NCI-H1105 (cell line): ENCODE measurements around the gene GNPTG.
A peak's percentile ranks its signal among the peaks of the same experiment; 100 is the strongest.

ENCODE experiments used
- DNase-seq: peaks from one replicate; lab custom pipeline; 2025; lab: John Stamatoyannopoulos, UW

GNPTG gene

DNA sequence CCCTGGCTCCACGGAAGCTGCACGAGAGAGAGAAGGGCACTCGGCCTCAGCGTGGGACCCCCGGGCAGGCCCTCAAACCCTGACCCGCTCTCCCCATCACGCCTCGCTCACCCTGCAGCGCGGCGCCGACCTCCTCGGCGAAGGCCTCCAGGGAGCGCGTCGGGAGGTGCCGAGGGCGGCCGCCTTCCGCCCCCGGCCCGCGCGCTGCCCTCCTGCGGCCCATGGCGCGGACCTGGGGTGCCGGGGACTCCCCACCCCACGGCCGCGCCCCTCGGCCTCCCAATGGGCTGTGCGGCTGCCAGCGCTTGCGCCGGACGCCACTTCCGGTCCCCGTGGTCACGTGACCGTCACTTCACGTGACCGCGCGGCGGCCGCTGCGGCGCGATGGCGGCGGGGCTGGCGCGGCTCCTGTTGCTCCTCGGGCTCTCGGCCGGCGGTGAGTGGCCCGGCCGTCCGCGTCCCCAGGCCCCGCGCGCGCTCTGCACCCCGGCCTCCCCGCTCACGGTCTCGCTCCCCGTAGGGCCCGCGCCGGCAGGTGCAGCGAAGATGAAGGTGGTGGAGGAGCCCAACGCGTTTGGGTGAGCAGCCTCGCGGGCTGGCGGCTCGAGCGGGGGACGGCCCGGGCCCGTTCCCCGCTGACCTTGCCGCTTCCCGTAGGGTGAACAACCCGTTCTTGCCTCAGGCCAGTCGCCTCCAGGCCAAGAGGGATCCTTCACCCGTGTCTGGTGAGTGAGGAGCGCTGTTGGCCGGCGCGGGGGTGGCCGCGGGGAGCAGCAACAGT, at the start of gene GNPTG, which contains the start of gene TSR3:
TSS of gene GNPTG (plus strand) at position 350 of the 781 bp plus-strand sequence. CDS start at position 385, 35 bp downstream.
TSS of gene TSR3 (minus strand) at position 297 of the 781 bp plus-strand sequence. CDS start at position 223, 74 bp downstream.
- peak; percentile 52 for DNase-seq

DNA sequence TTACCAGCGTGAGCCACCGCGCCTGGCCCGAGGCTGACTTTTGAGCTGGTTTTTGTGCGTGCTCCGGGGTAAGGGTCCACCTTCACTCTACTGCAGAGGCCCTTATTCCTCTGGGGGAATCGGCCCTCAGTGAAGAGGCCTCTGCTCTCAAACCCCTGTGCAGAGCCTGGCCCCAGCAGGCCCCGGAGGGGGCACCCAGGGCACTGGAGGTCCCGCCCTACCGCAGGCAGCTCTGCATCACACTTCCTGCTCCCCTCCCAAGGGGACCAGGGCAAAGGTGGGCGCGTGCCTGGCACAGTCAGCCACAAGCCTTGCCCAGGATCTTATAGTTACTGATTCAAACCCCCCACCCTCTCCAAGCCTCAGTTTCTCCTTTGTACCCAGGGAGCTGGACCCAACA, 45.9 kb upstream of the GNPTG start:
- no peak for DNase-seq

DNA sequence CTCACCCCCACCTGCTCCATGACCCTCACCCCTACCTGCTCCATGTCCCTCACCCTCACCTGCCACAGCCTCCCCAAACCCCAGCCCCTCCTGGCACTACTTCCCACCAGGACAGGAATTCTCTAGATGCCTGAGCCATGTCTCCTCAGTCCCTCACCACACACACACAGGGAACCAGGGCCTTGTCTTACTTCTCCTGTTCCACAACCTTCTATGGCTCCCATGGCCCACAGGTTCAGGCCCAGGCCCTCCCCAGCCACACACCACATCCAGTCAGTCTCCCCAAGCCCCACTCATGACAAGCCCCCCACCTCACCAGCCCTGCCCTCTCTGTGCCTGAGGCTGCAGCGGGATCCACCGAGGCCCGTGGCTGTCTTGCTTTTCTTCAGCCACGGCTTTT, 45.4 kb upstream of the GNPTG start:
- DNase-seq = no peak

DNA sequence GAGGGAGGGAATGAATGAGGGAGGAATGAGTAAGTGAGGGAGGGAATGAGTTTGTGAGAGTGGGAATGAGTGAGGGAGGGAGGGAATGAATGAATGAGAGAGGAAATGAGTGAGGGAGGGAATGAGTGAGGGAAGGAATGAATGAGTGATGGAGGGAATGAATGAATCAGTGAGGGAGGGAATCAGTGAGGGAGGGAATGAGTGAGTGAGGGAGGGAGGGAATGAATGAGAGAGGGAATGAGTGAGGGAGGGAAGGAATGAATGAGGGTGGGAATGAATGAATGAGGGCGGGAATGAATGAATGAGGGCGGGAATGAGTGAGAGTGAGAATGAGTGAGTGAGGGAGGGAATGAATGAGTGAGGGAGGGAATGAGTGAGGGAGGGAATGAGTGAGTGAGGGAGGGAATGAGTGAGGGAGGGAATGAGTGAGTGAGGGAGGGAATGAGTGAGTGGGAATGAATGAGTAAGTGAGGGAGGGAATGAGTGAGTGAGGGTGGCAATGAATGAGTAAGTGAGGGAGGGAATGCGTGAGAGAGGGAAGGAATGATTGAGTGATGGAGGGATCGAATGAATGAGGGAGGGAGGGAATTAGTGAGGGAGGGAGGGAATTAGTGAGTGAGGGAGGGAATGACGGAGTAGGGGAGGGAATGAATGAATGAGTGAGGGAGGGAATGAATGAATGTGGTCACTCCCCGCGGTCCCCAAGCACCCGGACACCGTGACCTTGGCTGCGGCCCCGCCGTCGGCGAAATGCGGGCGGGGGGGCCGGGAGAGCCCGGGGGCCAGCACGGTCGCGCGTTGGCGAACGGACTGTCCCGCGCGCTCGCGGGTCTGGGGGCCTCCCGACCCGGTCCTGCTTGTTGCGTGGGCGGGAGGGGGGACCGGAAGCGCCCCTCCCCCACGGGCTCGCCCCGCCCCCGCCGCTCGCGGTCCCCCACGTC, 43.4 kb upstream of the GNPTG start:
- DNase-seq = no peak

DNA sequence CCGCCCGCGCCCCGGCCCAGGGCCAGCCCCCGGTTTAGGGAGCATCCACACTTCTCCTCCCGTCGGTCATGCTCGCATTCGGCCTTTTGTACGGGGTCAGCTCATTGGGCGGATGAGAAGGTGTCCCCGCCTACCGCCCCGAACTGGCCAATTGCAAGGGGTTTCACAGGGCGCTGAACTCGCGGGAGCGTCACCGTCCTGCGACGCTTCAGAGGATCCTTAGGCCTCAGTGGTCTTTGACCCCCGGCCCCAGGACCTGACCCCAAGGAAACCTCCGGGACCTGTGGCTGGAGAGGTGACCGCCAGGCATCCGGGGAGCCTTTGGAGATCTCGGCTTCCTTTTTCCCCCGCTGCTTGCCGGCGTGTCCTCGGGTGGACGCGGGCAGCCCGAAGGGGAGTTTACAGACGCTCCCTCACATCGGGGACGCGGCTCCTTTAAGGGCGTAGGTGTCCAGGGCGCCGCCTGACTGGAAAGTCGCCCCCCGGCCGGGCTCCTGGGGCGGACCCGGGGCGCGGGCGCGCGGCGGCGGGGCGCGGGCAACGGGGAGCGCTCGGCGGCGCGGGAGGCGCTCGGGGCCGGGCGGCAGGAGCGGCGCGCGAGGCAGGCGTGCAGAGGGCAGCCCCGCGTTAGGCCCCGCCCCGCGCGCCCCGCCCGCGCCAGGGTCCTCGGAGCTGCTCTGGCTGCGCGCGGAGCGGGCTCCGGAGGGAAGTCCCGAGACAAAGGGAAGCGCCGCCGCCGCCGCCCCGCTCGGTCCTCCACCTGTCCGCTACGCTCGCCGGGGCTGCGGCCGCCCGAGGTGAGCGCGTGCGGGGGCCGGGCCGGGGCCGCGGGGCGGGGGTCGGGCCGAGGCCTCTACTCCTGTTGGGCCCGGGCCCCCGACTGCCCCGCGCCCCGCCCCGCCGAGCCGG, 42.5 kb upstream of the GNPTG start, which contains the start of gene UBE2I:
TSS of gene UBE2I (plus strand) at position 660 of the 909 bp plus-strand sequence. CDS start 4,395 bp downstream, outside the sequence.
- DNase-seq = peak; percentile 84

DNA sequence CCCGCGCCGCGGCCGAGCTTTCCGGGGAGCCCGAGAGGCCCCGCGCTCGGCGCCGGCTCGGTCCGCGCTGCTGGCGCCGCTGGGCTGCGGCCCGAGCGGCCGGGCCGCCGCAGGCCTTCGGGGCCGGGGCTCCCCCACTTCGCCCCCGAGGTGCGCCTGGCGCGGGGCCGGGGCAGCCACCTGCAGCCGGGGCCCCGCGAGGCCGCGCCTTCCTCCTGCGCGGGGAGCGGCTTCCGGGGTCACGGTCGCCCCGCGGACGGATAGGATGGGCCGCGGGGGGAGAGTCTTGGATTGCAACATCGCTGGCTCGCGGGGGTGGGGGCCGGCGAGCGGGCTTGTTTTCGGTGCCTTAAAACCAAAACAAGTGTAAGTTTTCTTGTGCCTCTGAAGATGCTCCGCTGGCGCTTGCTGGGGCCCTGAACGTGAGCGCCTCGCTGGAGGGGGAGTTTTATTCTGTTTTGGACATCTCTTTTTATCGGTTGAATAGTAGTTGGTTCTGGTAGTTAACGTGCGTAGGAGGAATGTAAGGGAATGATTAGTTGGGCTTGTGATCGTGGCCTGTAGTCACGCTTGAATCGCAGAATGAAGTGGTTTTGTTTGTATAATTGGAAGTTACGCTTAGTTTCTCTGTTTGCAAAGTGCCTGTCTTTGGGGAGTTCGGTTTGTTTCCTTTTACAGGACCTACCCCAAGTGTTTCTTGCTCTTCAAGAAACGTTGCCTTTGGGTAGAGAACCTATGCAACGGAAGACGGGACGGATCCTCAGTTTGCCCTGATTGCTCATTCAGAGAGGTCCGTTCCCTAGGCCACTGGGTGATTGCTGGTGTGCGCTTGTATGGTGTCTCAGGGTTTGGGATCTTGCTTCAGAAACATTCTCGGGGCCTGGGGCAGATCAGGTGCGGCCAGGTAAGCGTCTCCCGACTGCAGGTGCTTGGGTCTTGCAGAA, 41.6 kb upstream of the GNPTG start:
- DNase-seq = no peak

DNA sequence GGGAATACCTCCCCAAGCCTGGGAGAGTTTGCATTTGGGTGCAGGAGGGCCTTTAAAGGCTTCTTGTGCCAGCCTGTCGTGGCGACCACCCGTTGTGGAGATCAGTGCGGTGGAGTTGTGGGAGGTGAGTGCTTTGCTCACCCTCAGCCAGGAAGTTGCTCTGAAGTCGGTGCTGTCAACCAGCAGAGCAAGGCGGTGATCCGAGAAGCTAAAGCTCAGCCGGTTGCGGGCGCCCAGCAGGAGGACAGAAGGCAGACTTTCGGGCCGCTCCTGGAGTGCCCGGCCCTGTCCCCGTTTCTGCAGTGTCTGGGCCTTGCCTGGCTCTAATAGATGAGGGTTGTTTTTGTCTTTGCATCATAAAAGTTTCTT, 40.9 kb upstream of the GNPTG start:
- no peak for DNase-seq

DNA sequence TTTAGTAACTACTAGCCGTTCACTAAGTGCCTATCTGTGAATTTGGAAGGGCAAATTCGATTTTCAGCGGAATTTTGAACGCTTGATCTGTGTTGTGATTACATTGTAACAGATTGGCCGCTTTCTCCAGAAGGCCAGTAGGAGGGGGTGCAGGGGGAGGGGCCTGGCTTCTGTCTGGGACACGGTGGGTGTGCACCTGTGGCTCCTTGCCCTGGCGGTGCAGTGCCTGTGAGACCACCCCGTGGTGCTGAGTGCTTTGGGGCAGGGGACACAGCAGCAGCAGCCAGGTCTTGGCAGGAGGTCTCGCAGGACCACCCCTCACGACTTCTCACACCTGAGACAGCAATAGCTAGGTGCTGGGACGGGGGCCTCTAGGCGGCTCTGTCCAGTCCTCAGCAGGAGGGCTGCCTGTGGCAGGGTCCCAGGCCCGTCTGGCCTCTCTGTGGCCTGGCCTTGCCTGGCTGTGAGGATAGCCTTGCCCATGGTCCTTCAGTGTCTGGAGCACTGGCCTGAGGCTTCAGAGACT, 40.5 kb upstream of the GNPTG start:
- DNase-seq = no peak

DNA sequence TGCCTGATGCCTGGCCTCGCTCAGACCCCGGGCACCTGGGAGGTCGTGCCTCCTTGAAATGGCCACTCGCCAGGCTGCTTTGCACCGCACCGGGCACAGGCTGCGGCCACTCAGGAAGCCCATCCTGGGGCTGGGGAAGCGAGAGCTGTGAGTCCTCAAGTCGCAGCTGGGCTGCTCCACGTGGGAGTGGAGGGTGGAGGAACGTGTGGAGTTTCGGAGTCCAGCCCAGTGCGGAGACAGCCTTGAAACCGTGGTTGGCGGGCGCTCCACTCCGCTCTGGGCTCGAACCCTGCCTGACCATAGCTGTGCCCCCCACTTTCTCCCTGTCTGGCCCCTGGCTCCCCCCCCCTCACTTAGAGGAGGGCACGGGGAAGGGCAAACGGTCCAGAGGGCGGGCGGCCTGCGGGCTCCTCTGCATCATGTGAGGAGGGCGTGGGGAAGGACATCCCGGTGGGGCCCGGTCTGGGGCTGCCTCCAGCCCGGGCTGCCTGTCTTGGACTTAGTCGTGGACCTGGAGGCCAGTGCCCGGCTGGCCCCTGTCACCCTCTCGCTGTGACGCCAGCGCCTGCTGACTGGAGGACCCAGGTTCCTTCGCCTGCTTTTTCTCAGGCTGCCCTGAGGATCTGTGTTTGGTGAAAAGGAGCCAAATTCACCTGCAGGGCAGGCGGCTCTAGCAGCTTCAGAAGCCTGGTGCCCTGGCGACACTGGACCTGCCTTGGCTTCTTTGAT, 39.8 kb upstream of the GNPTG start:
- DNase-seq = no peak

DNA sequence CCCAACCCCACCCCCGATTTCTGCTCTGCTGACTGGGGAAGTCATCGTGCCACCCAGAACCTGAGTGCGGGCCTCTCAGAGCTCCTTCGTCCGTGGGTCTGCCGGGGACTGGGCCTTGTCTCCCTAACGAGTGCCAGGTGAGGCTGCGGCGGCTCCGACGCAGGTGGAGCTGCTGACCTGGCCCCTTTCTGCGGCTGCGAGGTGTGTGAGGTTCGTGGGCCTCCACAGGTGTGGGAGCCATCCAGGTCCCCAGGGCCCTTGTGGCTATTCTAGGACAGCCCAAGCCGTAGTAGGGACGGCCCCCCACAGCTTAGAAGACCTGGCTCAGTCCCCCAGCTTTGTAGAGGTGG, 39.3 kb upstream of the GNPTG start:
- no peak for DNase-seq

DNA sequence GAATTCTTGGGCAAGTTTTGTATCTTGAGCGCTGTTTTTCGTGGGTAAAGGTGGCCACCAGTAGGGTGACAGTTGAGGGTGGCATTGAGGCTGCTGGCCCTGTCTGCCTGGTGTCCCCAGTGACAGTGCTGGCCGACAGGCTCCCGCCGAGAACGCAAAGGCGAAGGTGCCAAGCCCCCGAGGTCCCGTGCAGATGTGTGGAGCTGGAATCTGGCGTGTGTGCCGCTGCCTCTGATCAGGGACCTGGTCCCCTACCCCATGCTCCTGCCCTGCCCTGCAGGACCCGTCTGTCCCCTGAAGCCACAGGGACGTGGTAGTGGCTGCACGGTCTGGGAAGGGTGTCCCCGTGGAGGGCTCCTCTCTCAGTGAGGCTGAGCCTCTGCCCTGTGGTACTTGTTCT, 38.8 kb upstream of the GNPTG start:
- DNase-seq = no peak

DNA sequence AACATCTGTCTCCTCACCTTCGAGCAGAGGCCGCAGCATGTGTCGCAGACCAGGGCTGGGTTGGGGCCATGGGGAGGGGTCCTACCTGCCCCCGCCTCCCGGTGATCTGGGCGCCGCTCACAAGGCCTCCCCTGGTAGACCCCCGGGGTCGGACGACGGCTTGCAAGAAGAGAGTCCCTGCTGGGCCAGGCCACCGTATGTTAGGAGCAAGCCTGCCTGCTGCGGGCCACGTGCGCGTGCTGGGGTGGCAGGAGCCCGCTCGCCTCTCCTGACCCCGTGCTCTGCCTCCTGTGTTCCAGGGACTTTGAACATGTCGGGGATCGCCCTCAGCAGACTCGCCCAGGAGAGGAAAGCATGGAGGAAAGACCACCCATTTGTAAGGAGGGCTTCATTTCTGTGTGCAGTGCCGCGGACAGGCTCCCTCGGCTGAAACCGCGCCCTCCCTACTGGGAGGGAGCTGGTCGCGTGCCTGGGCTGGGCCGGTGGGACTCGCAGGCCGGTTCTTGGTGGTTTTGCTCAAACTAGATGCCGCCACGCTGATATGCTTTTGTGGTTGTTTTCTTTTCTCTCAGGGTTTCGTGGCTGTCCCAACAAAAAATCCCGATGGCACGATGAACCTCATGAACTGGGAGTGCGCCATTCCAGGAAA, 37.9 kb upstream of the GNPTG start:
- DNase-seq = no peak

DNA sequence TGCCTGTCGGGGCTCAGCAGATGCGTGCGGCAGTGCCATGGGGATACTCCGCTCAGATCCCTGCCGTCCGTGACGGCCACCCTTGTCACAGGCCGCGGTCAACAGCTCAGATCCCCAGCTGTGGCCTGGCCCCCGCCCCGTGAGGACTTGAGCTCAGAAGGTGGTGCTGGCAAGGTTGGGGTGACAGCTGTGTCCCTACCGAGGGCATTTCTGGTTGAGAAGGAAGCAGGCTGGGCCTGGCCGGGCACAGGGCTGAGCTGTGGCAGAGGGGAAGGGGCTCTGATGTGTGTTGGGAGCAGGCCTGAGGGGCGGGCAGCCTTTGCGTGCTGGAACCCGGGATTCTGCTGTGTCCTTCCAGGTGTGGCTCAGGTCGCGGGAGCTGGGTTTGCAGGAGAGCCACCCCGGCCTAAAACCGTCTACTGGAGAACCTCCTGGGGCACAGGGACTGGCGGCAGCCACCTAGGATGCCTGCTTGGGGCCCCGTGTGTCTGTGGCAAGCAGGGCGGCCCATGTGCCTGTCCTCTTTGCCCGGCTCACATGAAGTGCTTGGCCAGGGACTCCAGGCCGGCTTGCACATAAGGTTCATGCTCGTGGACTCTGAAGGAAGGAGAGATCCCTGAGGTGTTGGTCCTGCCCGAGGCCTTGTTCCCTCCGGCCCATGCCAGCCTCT, 37.2 kb upstream of the GNPTG start:
- DNase-seq = no peak

DNA sequence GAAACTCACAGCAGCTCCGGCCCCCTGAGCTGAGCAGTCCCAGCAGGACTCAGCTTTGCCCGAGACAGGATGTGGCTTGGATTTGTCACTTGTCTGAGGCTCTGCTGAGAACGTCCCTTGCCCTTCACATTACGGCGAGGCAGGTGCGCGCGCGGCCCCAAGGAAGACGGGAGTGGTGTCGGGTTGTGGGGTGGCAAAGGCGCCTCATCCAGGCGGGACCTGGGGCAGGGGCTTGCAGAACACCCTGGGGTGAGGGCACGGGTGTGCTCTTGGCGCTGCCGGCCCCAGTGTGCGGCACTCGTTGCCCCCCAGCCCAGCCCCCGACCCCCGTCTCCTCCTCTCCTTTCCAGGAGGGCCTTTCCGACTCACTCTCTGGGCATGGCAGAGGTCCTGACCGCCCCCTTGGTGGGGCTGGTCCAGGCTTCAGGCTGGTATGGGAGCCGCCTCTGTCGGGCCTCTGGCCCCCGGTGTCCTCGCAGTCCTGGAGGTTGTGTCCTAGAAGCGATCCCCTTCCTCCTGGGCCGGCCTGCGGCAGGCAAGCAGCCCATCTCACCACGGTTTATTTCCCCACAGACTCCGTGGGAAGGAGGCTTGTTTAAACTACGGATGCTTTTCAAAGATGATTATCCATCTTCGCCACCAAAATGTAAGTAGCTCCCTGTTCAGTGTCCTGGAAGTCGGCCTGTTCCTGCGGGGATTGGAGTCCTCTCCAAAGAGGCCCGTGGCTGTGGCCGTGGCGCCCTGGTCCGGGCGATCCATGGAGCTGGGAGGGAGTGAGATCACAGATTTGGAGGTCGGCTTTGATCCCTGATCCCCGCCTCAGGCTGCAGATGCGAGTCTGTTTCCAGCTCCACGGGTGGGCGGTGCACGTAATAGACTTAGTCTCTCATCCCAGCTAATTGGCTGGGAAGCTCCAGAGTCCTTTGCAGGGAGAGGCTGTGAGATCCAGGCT, 36.4 kb upstream of the GNPTG start:
- no peak for DNase-seq

DNA sequence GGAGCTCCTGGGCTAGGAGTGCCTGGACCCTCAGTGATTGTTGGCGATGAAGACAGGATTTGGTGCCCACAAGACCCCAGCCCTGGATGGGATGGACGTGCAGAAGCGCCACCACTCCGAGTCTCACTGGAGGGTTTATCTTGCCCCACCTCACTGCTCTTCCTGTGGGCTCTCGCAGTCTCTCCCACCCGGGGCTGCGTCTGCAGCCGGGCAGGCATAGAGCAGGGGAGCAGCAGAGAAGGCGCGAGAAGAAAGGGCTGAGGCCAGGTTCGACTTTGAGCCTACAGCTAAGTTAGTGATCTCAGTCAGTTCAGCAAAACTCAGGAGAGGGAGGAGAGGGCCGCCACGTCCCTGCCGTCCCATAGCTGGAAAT, 35.7 kb upstream of the GNPTG start:
- no peak for DNase-seq

DNA sequence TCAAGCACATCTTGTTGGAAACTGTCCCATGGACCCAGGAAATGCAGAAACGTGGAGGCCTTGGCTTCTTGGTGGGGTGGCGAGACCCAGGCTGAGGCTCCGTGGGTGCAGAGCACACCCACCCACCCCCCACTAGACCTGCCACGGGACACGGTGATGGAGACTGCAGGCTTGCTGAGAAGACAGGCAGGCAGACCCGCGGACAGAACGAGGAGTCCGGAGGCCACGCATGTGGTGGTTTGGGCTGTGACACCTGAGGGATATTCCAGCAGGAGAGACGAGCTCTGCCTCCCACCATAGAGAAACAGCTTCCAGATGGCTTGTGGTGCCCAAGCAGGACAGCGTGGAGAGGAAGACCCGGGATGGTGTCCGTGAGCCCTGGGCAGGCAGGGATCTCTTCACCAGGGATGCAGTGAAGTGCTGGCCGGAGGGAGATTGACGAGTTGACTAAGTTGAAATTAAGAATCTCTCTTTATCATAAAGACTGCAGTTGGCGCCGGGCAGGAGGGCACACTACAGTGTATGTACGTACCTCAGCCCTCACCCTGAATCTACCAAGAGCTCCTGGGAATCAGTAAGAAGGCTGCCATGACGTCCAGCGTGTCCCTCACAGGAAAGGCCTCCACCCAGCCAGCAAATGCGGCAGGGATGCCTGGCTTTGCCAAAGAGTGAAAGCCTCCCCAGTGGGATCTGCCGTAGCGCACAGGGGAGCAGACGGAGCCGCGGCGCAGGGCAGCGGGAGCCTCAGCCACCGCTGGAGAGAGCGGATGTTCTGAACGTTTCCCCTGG, 34.1 kb upstream of the GNPTG start:
- DNase-seq = no peak

DNA sequence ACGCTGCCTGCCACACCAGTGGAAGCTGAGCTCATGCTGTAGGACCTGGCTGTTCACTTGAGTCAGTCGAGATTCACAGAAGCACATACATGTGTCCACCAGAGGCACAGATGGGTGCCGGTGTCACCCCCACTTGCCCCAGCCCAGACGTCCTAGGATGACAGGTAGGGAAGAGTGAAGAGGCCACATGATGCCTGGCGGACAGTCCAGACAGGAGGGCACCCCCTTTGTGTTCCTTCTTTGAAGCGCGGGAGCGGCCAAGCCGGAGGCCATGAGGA, 33.5 kb upstream of the GNPTG start:
- DNase-seq = no peak
